Fibroblast of gingiva (primary cell): ENCODE data around the gene ZNF185.

Experiments used
- DNase-seq: peaks from one replicate; pipeline ENCODE4 v3.0.0-alpha.2; 2011; ENCODE audit warnings: low read depth

The ZNF185 gene

GRCh38 chrX:152917656-152918579, 20.1 kb downstream of the ZNF185 start:
- peak; percentile 18 for DNase-seq

GRCh38 chrX:152918707-152919106, 20.8 kb downstream of the ZNF185 start:
- DNase-seq = no peak

GRCh38 chrX:152923599-152923998, 25.7 kb downstream of the ZNF185 start:
- DNase-seq = no peak

- DNase-seq = no peak
Observed at GRCh38 chrX:152925835-152926234, 28.0 kb downstream of the ZNF185 start.

- DNase-seq = peak; percentile 40
Observed at GRCh38 chrX:152926279-152926678, 28.4 kb downstream of the ZNF185 start.

GRCh38 chrX:152926923-152927322, 29.1 kb downstream of the ZNF185 start:
- DNase-seq = no peak

- no peak for DNase-seq
Observed at GRCh38 chrX:152927858-152928760, 30.2 kb downstream of the ZNF185 start.

- DNase-seq = no peak
Observed at GRCh38 chrX:152928761-152929400, 31.0 kb downstream of the ZNF185 start.

- no peak for DNase-seq
Observed at GRCh38 chrX:152929898-152930297, 32.0 kb downstream of the ZNF185 start.

- no peak for DNase-seq
Observed at GRCh38 chrX:152930516-152930915, 32.6 kb downstream of the ZNF185 start.

- DNase-seq = no peak
Observed at GRCh38 chrX:152932144-152932543, 34.3 kb downstream of the ZNF185 start.

GRCh38 chrX:152932598-152933175, 34.8 kb downstream of the ZNF185 start:
- no peak for DNase-seq

- DNase-seq = no peak
Observed at GRCh38 chrX:152936306-152936705, 38.4 kb downstream of the ZNF185 start.

- no peak for DNase-seq
Observed at GRCh38 chrX:152937236-152937635, 39.4 kb downstream of the ZNF185 start.

GRCh38 chrX:152941328-152942076, 43.6 kb downstream of the ZNF185 start:
- DNase-seq = peak; percentile 91

GRCh38 chrX:152942077-152942442, 44.2 kb downstream of the ZNF185 start:
- DNase-seq = no peak

GRCh38 chrX:152943826-152944225, 46.0 kb downstream of the ZNF185 start:
- no peak for DNase-seq

GRCh38 chrX:152945021-152945979, 47.4 kb downstream of the ZNF185 start:
- no peak for DNase-seq

GRCh38 chrX:152946681-152947080, 48.8 kb downstream of the ZNF185 start:
- no peak for DNase-seq
